Ovary (tissue), 9 donors: ENCODE measurements around the gene SMYD2. TPM values are rescaled to one million over a fixed set of nuclear protein-coding genes. Genes with fewer than 3 reads are reported as not detected.

Source experiments
- DNase-seq, 5 donors: peaks; one replicate each; pipeline ENCODE4 v3.0.0-alpha.2; 2019 to 2020
- H3K27ac ChIP-seq, 2 donors: fragments of 200-600 bp; one replicate each; pipeline versions ENCODE4 v1.5.1 to v1.8.0; 2019 to 2022
- H3K27me3 ChIP-seq: fragments of 200-600 bp; one replicate; pipeline ENCODE4 v1.8.0; 2022
- H3K36me3 ChIP-seq: fragments of 200-600 bp; sonication (generic); one replicate; pipeline ENCODE4 v1.5.1; 2019
- H3K4me1 ChIP-seq: one replicate; pipeline ENCODE4 v1.8.1; 2013; ENCODE audit warnings: mild to moderate bottlenecking, moderate library complexity; ENCODE audit not compliant: insufficient read depth
- H3K4me3 ChIP-seq: fragments of 200-600 bp; sonication (generic); one replicate; pipeline ENCODE4 v1.5.1; 2017
- H3K9me3 ChIP-seq, 2 donors: fragments of 200-600 bp in 1 of 2; sonication (generic) in 1 of 2; one replicate each; pipeline versions ENCODE4 v1.5.1 to v1.8.1; 2013 to 2019; ENCODE audit warnings: mild to moderate bottlenecking in 1 of 2, moderate library complexity in 1 of 2
- CTCF ChIP-seq, 3 donors: fragments of 450-650 bp in 2 of 3; fragments of 200-600 bp in 1 of 3; IDR thresholded peaks; one replicate each; pipeline versions ENCODE4 v1.5.1 to v1.8.0; 2016 to 2022; ENCODE audit warnings: antibody characterized with exemption in 3 of 3, mild to moderate bottlenecking in 1 of 3
- EP300 ChIP-seq: sonication (generic); formaldehyde crosslinking; IDR thresholded peaks from one replicate; pipeline ENCODE4 v1.6.1; 2017; ENCODE audit warnings: antibody characterized with exemption
- POLR2A ChIP-seq: fragments of 450-650 bp; IDR thresholded peaks from one replicate; pipeline ENCODE4 v1.6.1; 2017; ENCODE audit warnings: antibody characterized with exemption, mild to moderate bottlenecking, moderate library complexity
- WGBS, 3 donors: extraction: QIAGEN DNeasy Blood & Tissue Kit in 1 of 3; methylation state at CpG; one replicate each; pipeline versions ENCODE4 v1.1.5 to v1.1.7; 2013 to 2017; 5-methylcytosine and 5-hydroxymethylcytosine counted together
- intact Hi-C, 4 donors: fragments of 100-400 bp; cut with DNase I; formaldehyde crosslinking; loops; one replicate each; pipeline versions ENCODE4 v1.11.0 to v1.15.1; 2022 to 2023
- polyA plus RNA-seq, 2 donors: library from polyadenylated mRNA; stranded (reverse); fragments of 200-250 nt in 1 of 2; fragments of 350-450 nt in 1 of 2; fragmentation: Illumina TruSeq in 1 of 2; extraction: RNeasy Lipid Tissue Mini Kit (QIAGEN cat#74804) in 1 of 2; gene quantifications; one replicate each; pipeline ENCODE4 v1.2.3, GENCODE V29; 2013 to 2014
- total RNA-seq, 7 donors: library from RNA; depleted of rRNA in 2 of 7; stranded (reverse); fragments of >200 nt in 2 of 7; fragmentation: NEBNext Ultra II Directional in 3 of 7; extraction: Animal tissue kit (Norgen Biotek cat#: 25700) in 3 of 7; gene quantifications; one replicate each; pipeline versions ENCODE4 v1.1.0 to v1.2.4, GENCODE V29; 2016 to 2023
- donor health status: DM: no; HTN: no; CAD: no; lungs with moderate emphysema.
- donor health status: DM: no; HTN: no; CAD: no.
- donor health status: Bipolar disorder and iron deficiency.
- donor health status: DM: yes; HTN: yes; CAD: no.
- donor health status: DM: no; HTN: no; CAD: no.
- donor health status: DM: yes; HTN: yes; CAD: no.

The SMYD2 gene
- total and polyA plus RNA-seq, 9 donors: 14.6 to 50.3 (median 17.2) TPM

GRCh38 chr1:214354440-214355148 is 73.6 kb downstream of the SMYD2 start:
- no peak overlapping the region for H3K4me3 ChIP-seq
- peaks cover 1% of the 10 kb centered on the region for H3K4me1 ChIP-seq
- intact Hi-C loops: no loop called here
- no peaks in the 10 kb centered on the region for H3K9me3 ChIP-seq
- TF ChIP-seq POLR2A (no peak), EP300 (no peak), CTCF (IDR thresholded peaks at IDR 0.05) (no peak)
- DNase-seq: no peak
- 18 to 52% (median 23%) methylated on average over 4 of the region's 4 CpGs for WGBS, 3 donors
- H3K36me3 ChIP-seq: no peaks in the 10 kb centered on the region
- no peak overlapping the region for H3K27ac ChIP-seq
- H3K27me3 ChIP-seq: no peaks in the 10 kb centered on the region

- Histone ChIP-seq H3K36me3 (no peaks in the 10 kb centered on the region), H3K27ac (no peak overlapping the region), H3K4me1 (no peaks in the 10 kb centered on the region), H3K4me3 (no peak overlapping the region), H3K9me3 (no peaks in the 10 kb centered on the region), H3K27me3 (no peaks in the 10 kb centered on the region)
- no peak for DNase-seq
- intact Hi-C loops: no loop called here
- 88 to 93% (median 90%) methylated on average over 5 of the region's 5 CpGs for whole genome bisulfite sequencing, 3 donors
- TF ChIP-seq CTCF (IDR thresholded peaks at IDR 0.05): no peak
- no peak for TF ChIP-seq POLR2A
- TF ChIP-seq EP300: no peak
These were observed 79.2 kb downstream of the SMYD2 start for GRCh38 chr1:214360116-214360515.

GRCh38 chr1:214360525-214361164 is 79.7 kb downstream of the SMYD2 start:
- TF ChIP-seq CTCF (IDR thresholded peaks at IDR 0.05): no peak
- WGBS, 3 donors: 84 to 87% (median 85%) methylated on average over 3 of the region's 3 CpGs
- intact Hi-C loops: no loop called here
- DNase-seq: no peak
- Histone ChIP-seq H3K9me3 (no peaks in the 10 kb centered on the region), H3K4me3 (no peak overlapping the region), H3K4me1 (no peaks in the 10 kb centered on the region), H3K27ac (no peak overlapping the region), H3K27me3 (no peaks in the 10 kb centered on the region), H3K36me3 (no peaks in the 10 kb centered on the region)

- no peaks in the 10 kb centered on the region for H3K36me3 ChIP-seq
- H3K27me3 ChIP-seq: no peaks in the 10 kb centered on the region
- H3K4me1 ChIP-seq: no peaks in the 10 kb centered on the region
- H3K4me3 ChIP-seq: no peak overlapping the region
- TF ChIP-seq CTCF (IDR thresholded peaks at IDR 0.05) (no peak), POLR2A (no peak), EP300 (no peak)
- no peak overlapping the region for H3K27ac ChIP-seq
- DNase-seq: no peak
- intact Hi-C loops: no loop called here
- H3K9me3 ChIP-seq: no peaks in the 10 kb centered on the region
- WGBS, 3 donors: 40 to 61% (median 55%) methylated on average over 1 of the region's 1 CpG
These were observed 80.7 kb downstream of the SMYD2 start for GRCh38 chr1:214361636-214362035.
